H9 (cell line): ENCODE measurements around the gene PLXNA4. TPM values are rescaled to one million over a fixed set of nuclear protein-coding genes. Genes with fewer than 3 reads are reported as not detected.

Experiments
- DNase-seq: peaks from one replicate; pipeline ENCODE4 v3.0.0-alpha.2; 2017
- H2AFZ ChIP-seq: one replicate; pipeline ENCODE4 v1.6.1; 2013; ENCODE audit warnings: mild to moderate bottlenecking, low read length, control low read depth, moderate library complexity
- H2AK5ac ChIP-seq: 2 replicates; pipeline ENCODE4 v1.6.1; 2013; ENCODE audit warnings: low read length, control low read depth, mixed read lengths; ENCODE audit not compliant: insufficient read length
- H2BK120ac ChIP-seq: one replicate; pipeline ENCODE4 v1.6.1; 2013; ENCODE audit warnings: low read depth, mild to moderate bottlenecking, low read length, control low read depth, inconsistent platforms; ENCODE audit not compliant: poor library complexity, severe bottlenecking
- H2BK12ac ChIP-seq: 2 replicates; pipeline ENCODE4 v1.6.1; 2013; ENCODE audit warnings: low read length, control low read depth, mixed read lengths, low read depth; ENCODE audit not compliant: insufficient read length
- H2BK15ac ChIP-seq: 2 replicates; pipeline ENCODE4 v1.6.1; 2013; ENCODE audit warnings: low read depth, low read length, control low read depth
- H2BK20ac ChIP-seq: one replicate; pipeline ENCODE4 v1.6.1; 2013; ENCODE audit warnings: low read depth, mild to moderate bottlenecking, low read length, control low read depth, inconsistent platforms; ENCODE audit not compliant: poor library complexity, severe bottlenecking
- H2BK5ac ChIP-seq: 2 replicates; pipeline ENCODE4 v1.6.1; 2013; ENCODE audit warnings: low read length, control low read depth, mixed read lengths; ENCODE audit not compliant: insufficient read length
- H3K14ac ChIP-seq: 2 replicates; pipeline ENCODE4 v1.6.1; 2013; ENCODE audit warnings: low read length, control low read depth; ENCODE audit not compliant: insufficient read depth
- H3K18ac ChIP-seq: 2 replicates; pipeline ENCODE4 v1.6.1; 2013; ENCODE audit warnings: low read depth, mild to moderate bottlenecking, mixed read lengths, low read length, control low read depth; ENCODE audit not compliant: insufficient read length
- H3K23ac ChIP-seq: 2 replicates; pipeline ENCODE4 v1.6.1; 2013; ENCODE audit warnings: low read length, control low read depth, mixed read lengths, low read depth; ENCODE audit not compliant: insufficient read length
- H3K23me2 ChIP-seq: 2 replicates; pipeline ENCODE4 v1.6.1; 2013; ENCODE audit warnings: low read depth, mild to moderate bottlenecking, mixed read lengths, low read length, control low read depth; ENCODE audit not compliant: insufficient read length, poor library complexity, severe bottlenecking
- H3K27ac ChIP-seq: 2 replicates; pipeline ENCODE4 v1.5.1; 2013; ENCODE audit warnings: low read length, control low read depth, mixed read lengths, low read depth; ENCODE audit not compliant: insufficient read length
- H3K27me3 ChIP-seq: 2 replicates; pipeline ENCODE4 v1.6.1; 2013; ENCODE audit warnings: low read length, control low read depth, inconsistent platforms; ENCODE audit not compliant: insufficient read depth
- H3K4ac ChIP-seq: 2 replicates; pipeline ENCODE4 v1.6.1; 2013; ENCODE audit warnings: low read depth, mild to moderate bottlenecking, control low read depth, inconsistent platforms, low read length, moderate library complexity
- H3K4me1 ChIP-seq: 2 replicates; pipeline ENCODE4 v1.6.1; 2013; ENCODE audit warnings: low read length, control low read depth, inconsistent platforms; ENCODE audit not compliant: insufficient read depth
- H3K4me2 ChIP-seq: 2 replicates; pipeline ENCODE4 v1.6.1; 2013; ENCODE audit warnings: low read length, control low read depth, mixed read lengths; ENCODE audit not compliant: insufficient read length, insufficient read depth
- H3K56ac ChIP-seq: 2 replicates; pipeline ENCODE4 v1.6.1; 2013; ENCODE audit warnings: low read depth, mild to moderate bottlenecking, mixed read lengths, low read length, control low read depth; ENCODE audit not compliant: insufficient read length
- H3K79me1 ChIP-seq: 2 replicates; pipeline ENCODE4 v1.6.1; 2013; ENCODE audit warnings: low read depth, mild to moderate bottlenecking, moderate library complexity, low read length, control low read depth, inconsistent platforms; ENCODE audit not compliant: insufficient read depth, poor library complexity, severe bottlenecking
- H3K79me2 ChIP-seq: 2 replicates; pipeline ENCODE4 v1.6.1; 2013; ENCODE audit warnings: low read length, control low read depth, inconsistent platforms; ENCODE audit not compliant: insufficient read depth
- H3K9ac ChIP-seq: 2 replicates; pipeline ENCODE4 v1.6.1; 2013; ENCODE audit warnings: low read length, control low read depth, mixed read lengths; ENCODE audit not compliant: insufficient read length; ENCODE audit errors: extremely low read depth
- H3K9me3 ChIP-seq: one replicate; pipeline ENCODE4 v1.6.1; 2013; ENCODE audit warnings: low read depth, low read length, inconsistent platforms; ENCODE audit not compliant: control insufficient read depth
- H3T11ph ChIP-seq: one replicate; pipeline ENCODE4 v1.6.1; 2013; ENCODE audit warnings: mild to moderate bottlenecking, low read length, control low read depth, inconsistent platforms
- H4K20me1 ChIP-seq: one replicate; pipeline ENCODE4 v1.6.1; 2013; ENCODE audit not compliant: control insufficient read depth, insufficient read length, insufficient read depth
- H4K5ac ChIP-seq: 2 replicates; pipeline ENCODE4 v1.6.1; 2013; ENCODE audit warnings: low read depth, mild to moderate bottlenecking, mixed read lengths, low read length, control low read depth; ENCODE audit not compliant: insufficient read length
- H4K8ac ChIP-seq: replicated peaks from 2 replicates; pipeline ENCODE4 v1.6.1; 2013; ENCODE audit warnings: low read length, control low read depth, mixed read lengths, low read depth; ENCODE audit not compliant: insufficient read length
- H4K91ac ChIP-seq: 2 replicates; pipeline ENCODE4 v1.6.1; 2013; ENCODE audit warnings: low read depth, mild to moderate bottlenecking, moderate library complexity, mixed read lengths, low read length, control low read depth; ENCODE audit not compliant: insufficient read length
- H3K27ac Mint-ChIP-seq, 3 experiments: 2 replicates in 2 of 3; 3 replicates in 1 of 3; pipeline ENCODE4 v1.8.0; 2020 to 2021; ENCODE audit warnings: mixed read lengths in 3 of 3, mild to moderate bottlenecking in 1 of 3, moderate library complexity in 1 of 3
- H3K27me3 Mint-ChIP-seq: 2 replicates; pipeline ENCODE4 v1.8.0; 2021; ENCODE audit warnings: low read depth, mild to moderate bottlenecking, moderate library complexity, mixed read lengths
- H3K36me3 Mint-ChIP-seq, 3 experiments: 2 replicates in 2 of 3; 3 replicates in 1 of 3; pipeline ENCODE4 v1.8.0; 2020 to 2021; ENCODE audit warnings: low read depth in 3 of 3, mixed read lengths in 3 of 3; ENCODE audit not compliant: insufficient read depth in 1 of 3
- H3K4me1 Mint-ChIP-seq, 2 experiments: 2 replicates each; pipeline ENCODE4 v1.8.0; 2020; ENCODE audit warnings: mixed read lengths in 2 of 2
- H3K4me3 Mint-ChIP-seq, 2 experiments: 2 replicates in 1 of 2; 3 replicates in 1 of 2; pipeline ENCODE4 v1.8.0; 2020 to 2021; ENCODE audit warnings: mild to moderate bottlenecking in 2 of 2, mixed read lengths in 2 of 2, moderate library complexity in 1 of 2
- H3K9me3 Mint-ChIP-seq, 2 experiments: 2 replicates in 1 of 2; 3 replicates in 1 of 2; pipeline ENCODE4 v1.8.0; 2020; ENCODE audit warnings: mild to moderate bottlenecking in 2 of 2, mixed read lengths in 2 of 2, moderate library complexity in 1 of 2
- CTCF ChIP-seq: fragments of 200-600 bp; sonication (generic); conservative IDR thresholded peaks from 3 replicates; pipeline ENCODE4 v1.8.0; 2021; ENCODE audit warnings: antibody characterized with exemption, mild to moderate bottlenecking
- WGBS: extraction: QIAGEN DNeasy Blood & Tissue Kit; methylation state at CpG from one replicate; pipeline ENCODE4 v1.1.7; 2013; ENCODE audit warnings: missing lambda C conversion rate, low lambda C conversion rate, mixed read lengths; ENCODE audit not compliant: insufficient read length; ENCODE audit errors: extremely low coverage; 5-methylcytosine and 5-hydroxymethylcytosine counted together
- total RNA-seq: library from RNA; stranded (reverse); gene quantifications from 2 replicates; pipeline ENCODE4 v1.2.1, GENCODE V29; 2021

PLXNA4 gene
- total RNA-seq, 1 experiment from 2014 or later: 0.35 TPM

DNA sequence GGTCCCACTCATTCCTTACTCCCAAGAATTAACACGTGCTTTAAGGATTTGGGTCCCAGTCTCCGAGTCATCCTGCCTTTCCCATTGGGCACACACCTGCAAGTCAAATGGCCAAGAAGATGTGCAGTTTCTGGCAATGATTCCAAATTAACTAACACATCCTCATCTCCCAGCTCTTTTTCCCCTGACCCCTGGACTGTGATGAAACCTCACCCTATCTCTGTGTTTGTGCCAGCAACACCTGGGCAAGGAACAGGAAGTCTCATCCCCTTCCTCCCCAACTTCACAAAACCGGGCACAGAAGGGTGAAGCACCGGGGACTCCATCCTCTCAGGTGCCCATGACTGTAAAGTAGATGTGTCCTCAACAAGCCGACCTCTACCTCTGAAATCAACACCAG is 54.8 kb downstream of the PLXNA4 start:
- Histone ChIP-seq H3K4me1 (peaks cover 3% of the 10 kb centered on the region; the same call in 1 of the 2 replicates), H3K56ac (no peak overlapping the region), H2AK5ac (no peak overlapping the region), H3K4me2 (no peak overlapping the region), H3K14ac (no peak overlapping the region), H3K9ac (no peak overlapping the region), H3K27ac (no peak overlapping the region), H2BK20ac (no peak overlapping the region), H2BK12ac (no peak overlapping the region), H3K23me2 (no peaks in the 10 kb centered on the region), H4K91ac (no peak overlapping the region), H2BK15ac (no peak overlapping the region), H3K18ac (no peak overlapping the region), H3K79me2 (no peaks in the 10 kb centered on the region), H3K27me3 (no peaks in the 10 kb centered on the region), H2BK120ac (no peak overlapping the region), H2BK5ac (no peak overlapping the region), H3K9me3 (no peaks in the 10 kb centered on the region), H3T11ph (no peak overlapping the region), H3K79me1 (no peaks in the 10 kb centered on the region), H4K5ac (no peak overlapping the region), H3K4ac (no peak overlapping the region), H2AFZ (no peak overlapping the region), H3K23ac (no peak overlapping the region), H4K20me1 (no peaks in the 10 kb centered on the region), H4K8ac (no peak overlapping the region)
- Mint-ChIP-seq H3K9me3 (no peaks in the 10 kb centered on the region), H3K4me3 (no peak overlapping the region), H3K36me3 (no peaks in the 10 kb centered on the region), H3K27me3 (peaks cover 13% of the 10 kb centered on the region; the same call in 1 of the 2 replicates), H3K27ac (no peak overlapping the region; a peak in 1 of 7 replicates), H3K4me1 (peaks cover 11 to 17% of the 10 kb centered on the region in 2 experiments)
- TF ChIP-seq CTCF: no peak
- no CpG with 5 or more reads among the region's 5 CpGs for WGBS
- no peak for DNase-seq
